ENCODE measurements around the gene UCHL3. TPM values are rescaled to one million over a fixed set of nuclear protein-coding genes. Genes with fewer than 3 reads are reported as not detected.

UCHL3 gene
- total and polyA plus RNA-seq, 10 of the 15 experiments (the other 5 are each of a cell fraction or from before 2014, with no cell fraction given): 52.5 to 179 (median 104) TPM

DNA sequence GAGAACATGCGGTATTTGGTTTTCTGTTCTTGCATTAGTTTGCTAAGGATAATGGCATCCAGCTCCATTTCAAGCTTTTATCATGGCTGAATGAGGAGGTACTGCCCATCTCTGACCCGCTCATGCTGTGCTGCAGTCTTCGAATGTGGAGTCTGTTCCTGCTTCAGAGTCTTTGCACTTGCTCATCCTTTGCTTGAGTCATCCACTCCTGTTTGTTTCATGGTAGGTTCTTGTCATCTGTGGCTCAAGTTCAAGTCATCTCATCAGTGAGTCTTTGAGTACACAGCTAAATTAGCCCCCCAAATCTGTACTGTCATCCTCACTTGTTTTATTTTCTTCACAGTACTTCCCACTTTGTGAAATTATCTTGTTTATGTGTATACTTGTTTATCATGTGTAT, 5.4 kb downstream of the UCHL3 start (continued):
- no peak for TF ChIP-seq ZZZ3 (IDR thresholded peaks at IDR 0.05; ENCODE audit: control insufficient read depth, insufficient read length, low read depth)
- TF ChIP-seq IKZF1 (conservative IDR thresholded peaks at IDR 0.05): no peak
- TF ChIP-seq ZBED1 (IDR thresholded peaks at IDR 0.05; ENCODE audit: borderline replicate concordance): no peak

DNA sequence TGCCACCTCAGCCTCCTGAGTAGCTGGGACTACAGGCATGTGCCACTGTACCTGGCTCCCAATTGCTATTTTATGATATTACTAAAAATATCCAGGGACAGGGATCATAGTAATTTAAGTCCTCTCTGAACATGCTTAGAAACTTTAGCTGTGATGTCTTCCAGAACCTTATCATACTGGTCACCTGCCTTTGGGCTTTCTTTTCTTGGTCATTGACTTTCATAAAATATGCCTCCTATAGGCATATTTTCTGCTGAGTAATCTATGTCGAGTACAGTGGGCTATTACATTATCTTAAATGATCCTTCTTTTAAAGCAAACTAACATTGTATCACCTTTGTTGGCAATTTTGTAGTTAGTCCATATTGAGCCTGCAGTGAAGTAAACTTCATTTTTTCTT, 6.2 kb downstream of the UCHL3 start:
- Histone ChIP-seq H3K79me2 (ENCODE audit: control insufficient read depth, insufficient read depth, low read length) (peaks cover 17% of the 10 kb centered on the region), H2AFZ (ENCODE audit: control insufficient read depth, low read depth, low read length) (no peak overlapping the region), H4K20me1 (ENCODE audit: control insufficient read depth, insufficient read depth) (no peaks in the 10 kb centered on the region), H3K27me3 (replicated peaks in 1 of 2; ENCODE audit: control insufficient read depth in 2 of 2, insufficient read depth in 2 of 2, low read length in 1 of 2) (no peaks in the 10 kb centered on the region), H3K9me3 (replicated peaks; ENCODE audit: control insufficient read depth, insufficient read depth, low read length) (no peaks in the 10 kb centered on the region; the same call in 2 of the 3 replicates), H3K4me1 (ENCODE audit: control insufficient read depth, insufficient read depth, low read length) (peaks cover 4% of the 10 kb centered on the region), H3K4me3 (no peak overlapping the region), H3K4me2 (ENCODE audit: control insufficient read depth, insufficient read depth) (no peak overlapping the region), H3K27ac (ENCODE audit: control insufficient read depth, insufficient read depth) (no peak overlapping the region), H3K9ac (ENCODE audit: control insufficient read depth, insufficient read depth, low read length) (no peak overlapping the region), H3K36me3 (ENCODE audit: control insufficient read depth in 2 of 2, insufficient read depth in 2 of 2, low read length in 1 of 2) (peaks cover 0 to 13% of the 10 kb centered on the region in 2 experiments; a peak in 2 of 4 replicates)
- intact Hi-C loops (cut with micrococcal nuclease; ENCODE audit: unreplicated experiment): no loop called here
- ChIA-PET CTCF (interaction anchor here (0.9 to 2.8 kb wide), 2 partner anchors 183 to 185 kb away, joined by 3 to 8 read pairs; no protein-coding TSS in a partner anchor), SMC1A (ENCODE audit: uncharacterized antibody, unreplicated experiment) (interaction anchor here (0.8 to 2.1 kb wide), 3 partner anchors 20 to 184 kb away, joined by 3 to 8 read pairs (median 3); no protein-coding TSS in a partner anchor), POLR2A (no interaction called here), RAD21 (ENCODE audit: unreplicated experiment) (no interaction called here)
- 100% methylated on average over 1 of the region's 1 CpG for WGBS (ENCODE audit: insufficient coverage, insufficient replicate concordance, low lambda C conversion rate, missing lambda C conversion rate)
- in situ Hi-C loops (cut with MboI): no loop called here
- FAIRE-seq (no peak), ATAC-seq (no peak), DNase-seq (ENCODE audit: low read depth, low spot score) (no peak)
- TF ChIP-seq, protein P1, sequence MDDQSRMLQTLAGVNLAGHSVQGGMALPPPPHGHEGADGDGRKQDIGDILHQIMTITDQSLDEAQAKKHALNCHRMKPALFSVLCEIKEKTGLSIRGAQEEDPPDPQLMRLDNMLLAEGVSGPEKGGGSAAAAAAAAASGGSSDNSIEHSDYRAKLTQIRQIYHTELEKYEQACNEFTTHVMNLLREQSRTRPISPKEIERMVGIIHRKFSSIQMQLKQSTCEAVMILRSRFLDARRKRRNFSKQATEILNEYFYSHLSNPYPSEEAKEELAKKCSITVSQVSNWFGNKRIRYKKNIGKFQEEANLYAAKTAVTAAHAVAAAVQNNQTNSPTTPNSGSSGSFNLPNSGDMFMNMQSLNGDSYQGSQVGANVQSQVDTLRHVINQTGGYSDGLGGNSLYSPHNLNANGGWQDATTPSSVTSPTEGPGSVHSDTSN (IDR thresholded peaks at IDR 0.05; ENCODE audit: insufficient replicate concordance, low read depth, low read length): no peak
- TF ChIP-seq ZNF384 (IDR thresholded peaks at IDR 0.05; ENCODE audit: borderline replicate concordance, low read depth, low read length) (no peak), SIN3A (IDR thresholded peaks at IDR 0.05; ENCODE audit: low read depth, low read length) (no peak), HDAC2 (IDR thresholded peaks at IDR 0.05) (no peak), ZNF622 (IDR thresholded peaks at IDR 0.05) (no peak), POU2F2 (IDR thresholded peaks at IDR 0.05; ENCODE audit: borderline replicate concordance, low read depth, low read length) (no peak), TARDBP (IDR thresholded peaks at IDR 0.05; ENCODE audit: borderline replicate concordance) (no peak), NFYA (IDR thresholded peaks at IDR 0.05; ENCODE audit: borderline replicate concordance, low read depth, low read length) (no peak), GABPA (IDR thresholded peaks at IDR 0.05; ENCODE audit: low read depth) (no peak), FOS (IDR thresholded peaks at IDR 0.05; ENCODE audit: borderline replicate concordance, extremely low read depth, insufficient read length) (no peak), ZSCAN29 (IDR thresholded peaks at IDR 0.05) (no peak), BHLHE40 (IDR thresholded peaks at IDR 0.05; ENCODE audit: borderline replicate concordance in 1 of 2, low read depth in 2 of 2, low read length in 1 of 2) (no peak), TBL1XR1 (IDR thresholded peaks at IDR 0.05; ENCODE audit: low read depth, low read length) (no peak), POLR2A (IDR thresholded peaks at IDR 0.05; ENCODE audit: low read depth, low read length) (no peak)
- TF ChIP-seq, protein P2, sequence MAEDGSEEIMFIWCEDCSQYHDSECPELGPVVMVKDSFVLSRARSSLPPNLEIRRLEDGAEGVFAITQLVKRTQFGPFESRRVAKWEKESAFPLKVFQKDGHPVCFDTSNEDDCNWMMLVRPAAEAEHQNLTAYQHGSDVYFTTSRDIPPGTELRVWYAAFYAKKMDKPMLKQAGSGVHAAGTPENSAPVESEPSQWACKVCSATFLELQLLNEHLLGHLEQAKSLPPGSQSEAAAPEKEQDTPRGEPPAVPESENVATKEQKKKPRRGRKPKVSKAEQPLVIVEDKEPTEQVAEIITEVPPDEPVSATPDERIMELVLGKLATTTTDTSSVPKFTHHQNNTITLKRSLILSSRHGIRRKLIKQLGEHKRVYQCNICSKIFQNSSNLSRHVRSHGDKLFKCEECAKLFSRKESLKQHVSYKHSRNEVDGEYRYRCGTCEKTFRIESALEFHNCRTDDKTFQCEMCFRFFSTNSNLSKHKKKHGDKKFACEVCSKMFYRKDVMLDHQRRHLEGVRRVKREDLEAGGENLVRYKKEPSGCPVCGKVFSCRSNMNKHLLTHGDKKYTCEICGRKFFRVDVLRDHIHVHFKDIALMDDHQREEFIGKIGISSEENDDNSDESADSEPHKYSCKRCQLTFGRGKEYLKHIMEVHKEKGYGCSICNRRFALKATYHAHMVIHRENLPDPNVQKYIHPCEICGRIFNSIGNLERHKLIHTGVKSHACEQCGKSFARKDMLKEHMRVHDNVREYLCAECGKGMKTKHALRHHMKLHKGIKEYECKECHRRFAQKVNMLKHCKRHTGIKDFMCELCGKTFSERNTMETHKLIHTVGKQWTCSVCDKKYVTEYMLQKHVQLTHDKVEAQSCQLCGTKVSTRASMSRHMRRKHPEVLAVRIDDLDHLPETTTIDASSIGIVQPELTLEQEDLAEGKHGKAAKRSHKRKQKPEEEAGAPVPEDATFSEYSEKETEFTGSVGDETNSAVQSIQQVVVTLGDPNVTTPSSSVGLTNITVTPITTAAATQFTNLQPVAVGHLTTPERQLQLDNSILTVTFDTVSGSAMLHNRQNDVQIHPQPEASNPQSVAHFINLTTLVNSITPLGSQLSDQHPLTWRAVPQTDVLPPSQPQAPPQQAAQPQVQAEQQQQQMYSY (CRISPR knock-in tag; IDR thresholded peaks at IDR 0.05): no peak
- TF ChIP-seq, protein P3, sequence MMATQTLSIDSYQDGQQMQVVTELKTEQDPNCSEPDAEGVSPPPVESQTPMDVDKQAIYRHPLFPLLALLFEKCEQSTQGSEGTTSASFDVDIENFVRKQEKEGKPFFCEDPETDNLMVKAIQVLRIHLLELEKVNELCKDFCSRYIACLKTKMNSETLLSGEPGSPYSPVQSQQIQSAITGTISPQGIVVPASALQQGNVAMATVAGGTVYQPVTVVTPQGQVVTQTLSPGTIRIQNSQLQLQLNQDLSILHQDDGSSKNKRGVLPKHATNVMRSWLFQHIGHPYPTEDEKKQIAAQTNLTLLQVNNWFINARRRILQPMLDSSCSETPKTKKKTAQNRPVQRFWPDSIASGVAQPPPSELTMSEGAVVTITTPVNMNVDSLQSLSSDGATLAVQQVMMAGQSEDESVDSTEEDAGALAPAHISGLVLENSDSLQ (IDR thresholded peaks at IDR 0.05): no peak
- BruUV-seq (replicated peaks): no TSS peak
